Fibroblast of skin of abdomen (primary cell): ENCODE measurements around the gene ZNF761.
"Not testable (repeated sequence)": the region's sequence is repeated elsewhere in the genome, so short reads cannot be mapped to it uniquely, and the experiment has no call there.

Source experiments
- DNase-seq: peaks from one replicate; pipeline ENCODE4 v3.0.0-alpha.2; 2013

ZNF761 gene

DNA sequence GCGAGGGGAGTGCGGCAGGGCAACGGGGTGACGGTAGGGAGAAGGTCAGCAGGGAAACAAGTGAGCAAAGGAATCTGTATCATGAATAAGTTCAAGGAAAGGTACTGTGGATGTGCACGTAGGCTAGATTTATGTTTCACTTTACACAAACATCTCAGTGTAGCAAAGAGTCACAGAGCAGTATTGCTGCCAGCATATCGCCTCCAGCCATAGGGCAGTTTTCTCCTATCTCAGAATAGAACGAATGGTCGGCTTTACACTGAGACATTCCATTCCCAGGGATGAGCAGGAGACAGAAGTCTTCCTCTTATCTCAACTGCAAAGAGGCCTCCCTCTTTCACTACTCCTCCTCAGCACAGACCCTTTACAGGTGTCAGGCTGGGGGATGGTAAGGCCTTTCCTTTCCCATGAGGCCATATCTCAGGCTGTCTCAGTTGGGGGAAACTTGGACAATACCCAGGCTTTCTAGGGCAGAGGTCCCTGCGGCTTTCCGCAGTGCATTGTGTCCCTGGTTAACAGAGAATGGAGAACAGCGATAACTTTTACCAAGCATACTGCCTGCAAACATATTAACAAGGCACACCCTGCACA lies 28.4 kb downstream of the ZNF761 start:
- DNase-seq: not testable (repeated sequence)

DNA sequence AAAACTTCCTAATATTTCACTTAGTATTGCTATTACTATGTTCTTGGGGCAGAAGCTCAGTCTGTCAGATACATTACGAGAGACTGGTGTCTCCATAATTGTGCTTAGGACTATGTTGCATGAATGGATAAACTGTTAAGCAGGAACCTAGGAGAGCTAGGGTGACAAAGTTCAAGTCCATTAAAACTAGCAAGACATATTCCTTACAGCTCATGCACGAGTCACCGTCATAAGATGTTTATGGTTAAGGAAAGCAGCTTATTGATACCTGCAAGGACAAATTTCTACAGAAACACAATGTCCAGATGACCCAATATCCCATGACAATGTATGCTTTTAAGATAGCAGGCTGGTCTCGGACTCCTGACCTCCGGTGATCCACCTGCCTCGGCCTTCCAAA lies 30.1 kb downstream of the ZNF761 start:
- no peak for DNase-seq

DNA sequence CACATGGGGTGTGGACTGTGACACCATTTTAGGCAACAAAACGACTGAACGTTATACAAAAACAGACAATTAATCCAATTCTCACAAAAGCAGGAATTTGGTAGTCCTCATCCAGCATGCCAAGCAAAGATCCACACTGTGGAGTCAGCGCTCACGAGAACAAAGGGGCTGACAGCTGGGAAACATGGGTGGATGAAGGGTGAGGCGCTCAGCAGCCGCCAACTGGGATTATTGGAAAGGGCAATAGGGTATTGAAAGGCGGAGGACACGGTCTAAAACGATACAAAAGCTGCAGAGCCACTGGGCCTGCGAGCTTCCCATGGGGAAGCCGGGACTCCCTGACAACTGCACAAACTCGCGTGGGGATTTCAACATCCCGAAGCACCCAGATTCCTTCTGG lies 31.1 kb downstream of the ZNF761 start:
- no peak for DNase-seq

DNA sequence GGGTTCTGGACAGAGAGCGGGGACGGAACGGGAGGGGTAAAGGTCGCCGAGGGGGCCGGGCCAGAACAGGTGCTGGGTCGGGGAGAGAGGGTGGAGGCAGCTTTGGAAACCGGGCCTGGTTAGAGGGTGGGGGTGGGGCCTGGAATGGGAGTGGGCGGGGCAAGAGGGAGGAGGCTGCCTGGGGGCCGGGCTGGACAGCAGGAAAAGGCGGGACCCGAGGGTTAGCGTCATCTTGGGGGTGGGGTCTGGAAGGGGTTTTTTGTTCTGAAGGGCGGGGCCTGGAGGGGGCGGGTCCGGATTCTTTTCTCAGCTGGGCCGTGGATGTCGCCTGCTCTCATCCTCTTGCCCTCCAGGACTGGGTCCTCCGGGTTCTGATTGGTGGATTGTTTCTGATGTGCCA lies 31.5 kb downstream of the ZNF761 start:
- no peak for DNase-seq

DNA sequence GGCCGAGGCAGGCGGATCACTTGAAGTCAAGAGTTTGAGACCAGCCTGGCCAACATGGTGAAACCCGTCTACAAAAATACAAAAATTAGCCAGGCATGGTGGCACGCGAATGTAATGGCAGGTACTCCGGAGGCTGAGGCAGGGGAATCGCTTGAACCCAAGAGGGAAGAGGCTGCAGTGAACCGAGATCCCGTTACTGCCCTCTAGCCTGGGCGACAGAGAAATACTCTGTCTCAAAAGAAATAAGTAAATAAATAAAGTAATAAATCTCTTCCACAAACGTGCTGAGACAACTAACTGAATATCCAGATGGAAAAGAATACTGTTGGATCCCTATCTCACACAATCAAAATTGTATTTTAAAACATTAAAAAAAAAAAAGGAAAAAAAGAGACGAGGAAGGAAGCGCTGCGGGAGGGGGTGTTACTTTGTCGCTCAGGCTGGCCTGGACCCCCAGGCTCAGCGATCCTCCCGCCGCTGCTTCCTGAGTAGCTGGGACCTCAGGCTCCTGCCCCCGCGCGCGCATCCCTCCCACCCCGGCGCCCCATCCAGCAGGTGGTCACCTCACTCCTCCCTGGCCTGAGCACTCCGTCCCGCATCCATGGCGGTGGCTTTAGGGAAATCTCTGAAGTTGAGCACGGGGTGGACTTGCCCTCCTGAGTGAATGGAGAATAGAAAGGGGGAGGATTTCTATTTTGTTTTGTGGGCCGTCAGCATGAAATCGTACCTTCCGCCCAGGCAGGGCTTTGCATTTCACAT lies 35.1 kb downstream of the ZNF761 start:
- DNase-seq: no peak

DNA sequence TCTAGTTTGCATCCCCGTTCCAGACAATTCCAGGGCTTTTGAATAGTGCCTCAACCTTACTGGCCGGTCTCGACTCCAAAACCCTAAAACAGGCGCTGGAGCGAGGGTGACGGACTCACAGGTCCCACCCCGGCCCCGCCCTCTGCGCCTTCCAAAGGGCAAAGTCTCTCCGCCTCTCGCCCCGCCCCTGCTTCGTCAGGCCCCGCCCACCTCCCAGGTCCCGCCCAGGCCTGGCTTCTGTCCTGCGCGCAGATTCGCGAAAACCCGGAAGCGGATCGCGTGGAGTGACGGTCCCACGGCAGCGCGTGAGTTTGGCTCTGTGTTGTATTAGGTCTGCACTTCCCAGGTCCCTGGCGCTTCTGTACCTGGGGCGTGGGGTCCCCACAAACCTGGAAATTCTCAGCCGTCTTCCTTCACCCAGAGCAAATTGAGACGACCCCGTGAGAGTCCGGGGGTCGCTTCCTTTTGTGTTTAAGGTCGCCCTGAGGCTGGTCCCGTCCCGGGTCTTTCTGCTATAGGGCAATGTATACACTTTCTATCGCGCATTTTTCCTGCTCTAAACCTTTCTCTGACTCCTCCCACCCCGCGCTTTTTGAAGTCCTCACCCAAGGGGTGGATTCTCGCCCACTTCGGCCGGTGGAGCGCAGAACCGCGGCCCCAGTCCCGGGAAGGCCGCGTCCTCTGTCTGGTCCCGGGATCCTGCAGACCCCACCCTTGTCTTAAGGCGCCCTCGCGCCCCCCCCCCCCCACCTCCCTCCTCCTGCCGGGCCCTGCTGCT lies 35.9 kb downstream of the ZNF761 start, which contains the start of gene ZNF813:
ZNF813 (plus strand) TSS at position 249 of the 778 bp plus-strand sequence. CDS start 16,090 bp downstream, outside the sequence.
- DNase-seq: peak; percentile 83

DNA sequence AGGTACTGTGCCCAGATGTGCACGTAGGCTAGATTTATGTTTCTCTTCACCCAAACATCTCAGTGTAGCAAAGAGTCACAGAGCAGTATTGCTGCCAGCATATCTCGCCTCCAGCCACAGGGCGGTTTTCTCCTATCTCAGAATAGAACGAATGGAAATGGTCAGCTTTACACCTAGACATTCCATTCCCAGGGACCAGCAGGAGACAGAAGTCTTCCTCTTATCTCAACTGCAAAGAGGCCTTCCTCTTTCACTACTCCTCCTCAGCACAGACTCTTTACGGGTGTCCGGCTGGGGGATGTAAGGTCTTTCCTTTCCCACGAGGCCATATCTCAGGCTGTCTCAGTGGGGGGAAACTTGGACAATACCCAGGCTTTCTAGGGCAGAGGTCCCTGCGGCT lies 36.8 kb downstream of the ZNF761 start:
- not testable (repeated sequence) for DNase-seq

DNA sequence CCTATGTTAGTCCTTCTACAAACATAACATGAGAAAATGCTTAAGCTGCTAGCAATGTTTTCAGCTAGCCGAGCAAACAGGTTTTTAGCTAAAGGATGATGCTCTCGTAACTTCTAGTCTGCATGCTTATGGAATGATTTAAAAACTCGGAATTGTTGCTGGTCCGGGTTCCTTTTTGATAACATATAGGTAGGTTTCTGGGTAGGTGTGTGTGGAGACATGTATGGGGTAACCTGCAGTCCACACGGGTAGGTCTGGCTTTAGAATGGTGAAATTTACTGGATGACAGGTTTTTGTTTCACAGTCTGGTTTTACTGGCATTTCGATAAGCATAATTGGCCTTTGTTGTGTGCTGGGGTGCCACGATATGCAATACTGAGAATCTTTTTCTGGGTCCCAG lies 40.1 kb downstream of the ZNF761 start:
- DNase-seq: no peak

DNA sequence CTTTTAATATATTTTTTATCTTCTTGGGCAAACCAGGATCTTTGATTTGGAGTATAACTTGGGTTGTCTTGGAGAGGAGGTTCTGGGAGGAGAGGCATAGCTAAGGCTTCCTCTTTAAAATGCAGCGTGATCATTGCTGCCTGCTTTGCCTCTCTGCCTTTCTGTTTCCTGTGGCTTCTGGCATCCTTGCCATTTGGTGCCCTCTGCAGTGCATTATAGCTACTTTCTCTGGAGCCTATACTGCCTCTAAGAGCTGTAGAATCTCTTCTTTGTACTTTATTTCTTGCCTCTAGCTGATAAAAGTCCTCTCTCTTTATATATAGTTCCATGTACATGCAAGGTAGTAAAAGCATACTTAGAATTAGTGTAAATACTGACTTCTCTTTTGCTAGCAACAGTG lies 43.0 kb downstream of the ZNF761 start:
- DNase-seq: not testable (repeated sequence)

DNA sequence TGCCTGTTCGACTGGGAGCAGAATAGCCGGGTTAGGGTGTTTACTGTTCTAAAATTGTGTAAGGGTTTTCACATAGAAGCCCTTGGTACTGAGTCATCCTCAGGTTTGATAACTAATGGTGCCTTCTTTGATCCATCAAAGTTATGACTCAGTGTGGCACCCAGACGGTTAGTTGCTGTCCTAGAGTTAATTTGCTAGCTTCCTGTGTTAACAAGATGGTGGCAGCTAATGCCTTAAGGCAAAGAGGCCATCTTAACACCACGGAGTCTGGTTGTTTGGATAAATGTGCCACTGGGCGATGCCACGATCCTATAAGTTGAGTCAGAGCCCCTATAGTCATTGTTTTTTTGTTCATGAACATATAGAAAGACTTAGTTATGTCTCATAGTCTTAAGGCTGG lies 43.7 kb downstream of the ZNF761 start:
- not testable (repeated sequence) for DNase-seq

DNA sequence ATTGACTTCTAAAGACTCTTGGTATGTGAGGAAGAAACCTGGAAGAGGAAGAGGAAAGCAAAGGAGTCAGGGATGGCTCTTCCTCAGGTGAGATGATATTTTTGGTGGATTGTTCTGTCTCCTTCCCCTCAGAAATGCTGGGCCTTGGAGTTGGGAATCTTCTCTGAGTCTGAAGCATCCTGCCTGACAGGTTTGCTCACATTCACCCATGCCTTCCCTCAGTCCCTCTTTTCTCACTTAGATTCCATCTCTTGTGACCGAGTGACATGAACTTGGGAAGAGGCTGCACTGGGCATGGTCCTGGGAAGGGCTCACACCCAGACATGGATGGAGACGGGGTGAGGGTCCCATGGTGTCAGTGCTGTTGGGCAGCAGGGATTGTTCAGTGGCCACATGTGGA lies 52.0 kb downstream of the ZNF761 start:
- not testable (repeated sequence) for DNase-seq

DNA sequence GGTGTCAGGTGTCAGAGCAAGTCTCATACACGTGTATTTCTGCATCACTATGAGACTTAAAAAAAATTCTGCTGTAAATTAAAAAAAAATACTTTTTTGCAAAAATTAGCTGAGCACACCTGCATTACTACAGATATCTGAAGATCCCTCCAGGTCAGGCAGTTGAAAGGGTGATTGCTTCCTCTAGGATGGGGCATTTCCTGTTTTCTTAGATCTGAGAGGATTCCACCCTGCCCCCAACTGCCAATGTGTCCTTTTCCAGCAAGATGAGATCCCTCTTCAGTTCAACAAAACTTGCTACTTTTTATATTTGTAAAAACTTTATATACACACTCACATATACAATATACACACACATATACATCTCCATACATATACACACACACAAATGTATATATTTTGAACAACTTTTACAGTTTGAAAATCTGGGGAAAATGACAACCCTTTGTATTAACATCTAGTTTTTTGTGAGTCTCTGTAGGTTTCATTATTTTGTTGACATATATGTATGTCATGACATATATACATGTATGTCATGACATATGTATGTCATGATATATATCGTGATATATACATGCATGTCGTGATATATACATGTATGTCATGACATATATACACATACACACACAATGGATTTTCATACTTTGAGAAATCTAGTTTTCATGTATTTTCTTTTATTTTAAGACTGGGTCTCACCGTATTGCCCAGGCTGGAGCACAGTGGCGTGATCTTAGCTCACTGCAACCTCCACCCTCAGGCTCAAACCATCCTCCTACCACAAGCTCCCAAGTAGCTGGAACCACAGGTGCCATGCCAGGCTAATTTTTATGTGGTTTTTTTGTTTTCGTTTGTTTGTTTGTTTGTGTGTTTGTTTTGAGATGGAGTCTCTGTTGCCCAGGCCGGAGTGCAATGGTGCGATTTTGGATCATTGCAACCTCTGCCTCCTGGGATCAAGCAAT lies 53.5 kb downstream of the ZNF761 start:
- DNase-seq: no peak

DNA sequence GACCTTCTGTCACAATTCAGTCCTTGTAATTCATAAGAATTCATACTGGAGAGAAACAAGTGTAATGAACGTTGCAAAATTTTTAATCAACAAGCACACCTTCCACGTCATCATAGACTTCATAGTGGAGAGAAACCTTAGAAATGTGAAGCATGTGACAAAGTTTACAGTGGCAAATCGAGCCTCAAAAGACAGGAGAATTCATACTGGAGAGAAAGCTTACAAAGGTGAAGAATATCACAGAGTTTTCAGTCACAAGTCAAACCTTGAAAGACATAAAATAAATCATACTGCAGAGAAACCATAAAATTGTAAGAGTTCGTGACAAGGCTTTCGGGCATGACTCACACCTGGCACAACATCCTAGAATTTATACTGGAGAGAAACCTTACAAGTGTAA lies 60.4 kb downstream of the ZNF761 start:
- no peak for DNase-seq

DNA sequence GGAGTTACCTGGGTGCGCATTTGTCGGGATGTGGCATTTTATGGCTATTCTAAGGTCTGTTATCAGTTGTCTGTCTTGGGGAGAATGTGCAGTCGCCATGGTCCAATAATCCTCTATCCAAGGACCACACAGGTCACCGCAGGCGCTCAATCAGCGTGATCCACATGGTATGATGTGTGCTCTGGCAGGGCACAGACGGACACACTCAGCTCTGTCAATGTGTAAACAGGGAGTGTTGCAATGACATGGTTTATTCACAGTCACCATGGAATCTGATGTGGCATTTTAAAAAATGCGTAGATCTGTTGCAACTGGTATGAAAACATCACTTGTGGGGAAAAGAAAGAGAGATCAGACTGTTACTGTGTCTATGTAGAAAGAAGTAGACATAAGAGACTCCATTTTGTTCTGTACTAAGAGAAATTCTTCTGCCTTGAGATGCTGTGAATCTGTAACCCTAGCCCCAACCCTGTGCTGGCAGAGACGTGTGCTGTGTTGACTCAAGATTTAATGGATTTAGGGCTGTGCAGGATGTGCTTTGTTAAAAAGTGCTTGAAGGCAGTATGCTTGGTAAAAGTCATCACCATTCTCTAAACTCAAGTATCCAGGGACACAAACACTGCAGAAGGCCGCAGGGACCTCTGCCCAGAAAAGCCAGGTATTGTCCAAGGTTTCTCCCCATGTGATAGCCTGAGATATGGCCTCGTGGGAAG lies 65.7 kb downstream of the ZNF761 start:
- DNase-seq: not testable (repeated sequence)

DNA sequence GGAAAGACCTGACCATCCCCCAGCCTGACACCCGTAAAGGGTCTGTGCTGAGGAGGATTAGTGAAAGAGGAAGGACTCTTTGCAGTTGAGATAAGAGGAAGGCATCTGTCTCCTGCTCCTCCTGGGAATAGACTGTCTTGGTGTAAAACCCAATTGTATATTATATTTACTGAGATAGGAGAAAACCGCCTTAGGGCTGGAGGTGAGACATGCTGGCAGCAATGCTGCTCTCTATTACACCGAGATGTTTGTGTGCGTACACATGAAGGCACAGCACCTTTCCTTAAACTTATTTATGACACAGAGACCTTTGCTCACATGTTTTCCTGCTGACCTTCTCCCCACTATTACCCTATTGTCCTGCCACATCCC lies 66.2 kb downstream of the ZNF761 start:
- DNase-seq: not testable (repeated sequence)

DNA sequence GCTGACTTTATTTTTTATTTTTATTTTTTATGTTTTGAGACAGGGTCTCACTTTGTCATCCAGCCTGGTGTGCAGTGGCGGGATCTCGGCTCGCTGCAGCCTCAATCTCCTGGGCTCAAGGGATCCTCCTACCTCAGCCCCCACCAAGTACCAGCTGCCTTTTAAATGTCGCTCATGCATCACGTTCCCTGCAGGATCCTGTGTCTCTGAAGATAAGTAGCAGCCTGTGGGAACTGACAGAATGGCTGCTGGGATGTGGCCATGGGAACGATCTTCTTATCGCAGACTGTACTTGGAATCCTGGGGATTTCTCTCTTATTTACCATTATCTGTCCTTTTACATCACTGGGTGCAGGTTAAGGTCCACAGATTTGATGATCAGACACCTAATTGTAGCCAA lies 71.4 kb downstream of the ZNF761 start:
- DNase-seq: not testable (repeated sequence)

DNA sequence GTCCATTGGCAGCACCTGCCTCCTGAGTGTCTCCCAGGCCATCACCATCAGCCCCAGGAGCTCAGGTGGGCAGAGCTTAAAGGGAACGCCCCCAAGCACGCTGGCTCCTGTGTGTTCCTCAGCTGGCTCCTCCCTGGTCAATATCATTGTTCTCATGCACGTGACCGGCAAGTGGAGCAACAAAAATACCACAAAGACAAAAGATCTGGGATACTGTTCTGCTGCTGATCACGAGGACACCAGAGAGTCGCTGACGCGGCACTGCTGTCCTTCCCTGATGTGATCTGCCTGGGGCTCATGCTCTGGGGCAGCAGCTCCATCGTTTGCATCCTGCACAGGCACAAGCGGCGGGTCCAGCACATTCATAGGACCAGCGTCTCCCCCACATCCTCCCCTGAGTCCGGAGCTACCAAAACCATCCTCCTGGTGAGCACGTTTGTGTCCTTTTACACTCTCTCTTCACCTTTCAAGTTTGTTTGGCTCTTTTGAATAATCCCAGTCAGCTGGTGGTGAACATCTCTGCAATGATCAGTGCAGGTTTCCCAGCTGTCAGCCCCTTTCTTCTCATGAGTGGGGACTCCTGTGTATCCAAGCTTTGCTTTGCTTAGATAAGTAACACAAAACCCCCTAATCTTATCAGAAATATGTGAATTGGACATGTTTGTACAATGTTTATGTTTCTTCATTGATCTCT lies 72.0 kb downstream of the ZNF761 start:
- DNase-seq: not testable (repeated sequence)

DNA sequence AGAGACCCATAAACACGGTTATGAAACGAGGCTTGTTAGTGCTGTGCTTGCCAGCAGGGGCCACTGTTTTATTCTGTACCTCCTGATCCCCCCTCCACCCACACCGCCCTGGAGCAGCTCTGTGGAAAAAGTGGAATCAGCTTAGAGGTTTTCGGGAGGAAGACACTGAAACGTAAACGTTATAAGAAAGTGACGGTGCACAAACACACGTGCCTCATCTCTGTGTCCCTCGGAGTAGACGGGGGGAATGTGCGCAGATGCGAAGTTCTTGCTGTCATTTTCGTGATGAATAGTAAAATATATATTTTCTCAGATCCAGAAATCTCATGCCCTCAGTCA lies 72.5 kb downstream of the ZNF761 start:
- not testable (repeated sequence) for DNase-seq

DNA sequence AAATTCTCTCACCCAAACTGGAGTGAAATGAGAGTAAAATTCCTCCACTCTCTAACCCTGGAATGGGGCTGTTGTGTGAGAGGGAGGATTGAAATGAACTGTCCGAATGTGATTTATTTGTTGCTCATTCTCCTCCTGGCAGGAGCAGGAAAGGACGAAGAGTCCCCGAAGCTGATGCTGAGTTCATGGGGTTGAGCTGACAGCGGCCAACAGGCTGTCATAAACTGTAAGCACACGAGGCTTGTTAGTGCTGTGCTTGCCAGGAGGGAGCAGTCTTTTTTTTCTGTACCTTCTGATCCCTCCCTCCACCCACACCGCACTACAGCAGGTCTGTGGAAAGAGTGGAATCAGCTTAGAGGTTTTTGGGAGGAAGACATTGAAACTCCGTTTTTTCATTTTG lies 73.1 kb downstream of the ZNF761 start:
- no peak for DNase-seq

DNA sequence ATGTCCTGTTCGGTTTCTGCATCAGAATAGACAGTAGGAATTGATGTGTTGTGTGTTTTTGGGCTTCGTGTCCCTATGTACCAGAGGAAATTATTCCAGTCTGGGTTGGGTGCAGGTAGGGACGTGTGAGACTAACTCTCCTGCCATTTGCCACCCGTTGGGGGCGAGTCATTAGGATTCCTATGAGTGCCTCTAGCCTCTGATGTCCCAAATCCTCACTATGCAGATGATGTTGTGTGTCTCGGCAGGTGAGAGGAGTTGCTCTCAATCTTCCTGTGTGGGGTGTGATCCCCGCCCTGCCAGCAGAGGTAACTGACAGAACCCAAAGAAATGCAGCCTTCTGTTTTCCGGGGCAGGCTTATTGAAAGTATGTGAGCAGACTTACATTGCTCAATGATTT lies 74.9 kb downstream of the ZNF761 start:
- no peak for DNase-seq
